Kidney (tissue), 14 donors: ENCODE measurements around the gene SULT1A1. TPM values are rescaled to one million over a fixed set of nuclear protein-coding genes. Genes with fewer than 3 reads are reported as not detected.

ENCODE experiments used
- DNase-seq, 5 donors: peaks; one replicate each; pipeline ENCODE4 v3.0.0-alpha.2; 2013 to 2020
- FAIRE-seq: peaks from 2 replicates; lab custom pipeline; 2012; peaks lifted over from hg19 to GRCh38; lab: Jason Lieb, UNC
- H3K27ac ChIP-seq, 2 donors: one replicate each; pipeline ENCODE4 v1.7.0; 2013; ENCODE audit warnings: low read depth in 2 of 2, low read length in 2 of 2, inconsistent platforms in 1 of 2
- H3K27me3 ChIP-seq: one replicate; pipeline ENCODE4 v1.7.1; 2013; ENCODE audit warnings: low read length, inconsistent platforms; ENCODE audit not compliant: control insufficient read depth, insufficient read depth
- H3K36me3 ChIP-seq, 3 donors: one replicate each; pipeline versions ENCODE4 v1.7.0 to v1.7.1; 2013; ENCODE audit warnings: low read length in 3 of 3, control low read depth in 1 of 3, inconsistent platforms in 1 of 3; ENCODE audit not compliant: insufficient read depth in 3 of 3, control insufficient read depth in 2 of 3
- H3K4me1 ChIP-seq, 3 donors: one replicate each; pipeline versions ENCODE4 v1.7.0 to v1.7.1; 2013; ENCODE audit warnings: low read length in 3 of 3, inconsistent platforms in 1 of 3, low read depth in 1 of 3; ENCODE audit not compliant: control insufficient read depth in 2 of 3, insufficient read depth in 2 of 3
- H3K4me3 ChIP-seq, 3 donors: one replicate each; pipeline versions ENCODE4 v1.7.0 to v1.8.1; 2013; ENCODE audit warnings: low read length in 3 of 3, control low read depth in 1 of 3, inconsistent platforms in 1 of 3
- H3K9ac ChIP-seq, 3 donors: one replicate each; pipeline versions ENCODE4 v1.7.0 to v1.7.1; 2013; ENCODE audit warnings: low read length in 3 of 3, control low read depth in 1 of 3, inconsistent platforms in 1 of 3
- H3K9me3 ChIP-seq, 3 donors: one replicate each; pipeline versions ENCODE4 v1.7.0 to v1.7.1; 2013; ENCODE audit warnings: low read length in 3 of 3, control low read depth in 1 of 3, inconsistent platforms in 1 of 3; ENCODE audit not compliant: control insufficient read depth in 2 of 3, insufficient read depth in 1 of 3
- intact Hi-C: fragments of 100-400 bp; cut with DNase I; formaldehyde crosslinking; loops from one replicate; pipeline ENCODE4 v1.11.1; 2022
- polyA plus RNA-seq: library from polyadenylated mRNA; stranded (reverse); fragments of 350-450 nt; fragmentation: Illumina TruSeq; extraction: RNeasy Lipid Tissue Mini Kit (QIAGEN cat#74804); gene quantifications from one replicate; pipeline ENCODE4 v1.2.3, GENCODE V29; 2014; ENCODE audit warnings: low read depth, low replicate concordance; ENCODE audit not compliant: insufficient read depth
- total RNA-seq: library from RNA; stranded (reverse); fragmentation: NEBNext Ultra II Directional; extraction: Animal tissue kit (Norgen Biotek cat#: 25700); gene quantifications from one replicate; pipeline ENCODE4 v1.2.1, GENCODE V29; 2021
- TF ChIP-seq, protein P1 (sequence below): IDR thresholded peaks from 3 replicates; pipeline ENCODE4 v1.5.1; 2012; ENCODE audit warnings: mild to moderate bottlenecking, moderate library complexity, borderline replicate concordance; ENCODE audit not compliant: insufficient read depth; ENCODE audit errors: extremely low read depth
- donor health status: control.
- donor health status: control.
- donor health status: control.
- donor health status: control.
- donor health status: control.
- donor health status: DM: yes; HTN: yes; CAD: no.
- donor health status: Normal renal cell carcinoma (clear cell type).

The SULT1A1 gene
- total and polyA plus RNA-seq, 2 donors from 2014 or later = 20.7 to 50.2 TPM

DNA sequence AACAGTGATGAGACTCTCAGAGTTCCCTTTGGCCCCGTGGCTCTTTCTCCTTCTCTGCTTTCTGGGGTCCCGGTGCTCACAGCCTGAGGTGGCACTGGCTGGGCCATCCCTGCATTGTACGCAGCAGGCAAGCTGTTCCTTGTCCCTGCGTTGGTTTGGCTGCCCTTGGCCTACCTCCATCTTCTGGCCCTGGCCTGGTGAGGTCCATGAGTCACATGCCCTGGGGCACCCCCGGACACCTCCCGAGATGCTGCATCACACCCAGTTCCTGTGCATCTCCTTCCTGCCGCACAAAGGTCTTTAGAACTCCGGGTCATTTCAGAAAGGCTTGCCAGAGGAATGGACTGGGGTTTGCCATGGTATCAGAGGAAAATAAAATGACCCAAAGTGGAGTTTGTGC lies 22.5 kb downstream of the SULT1A1 start:
- no peaks in the 10 kb centered on the region for H3K27me3 ChIP-seq
- DNase-seq (peak in 1 of 5 donors; percentile 66), FAIRE-seq (no peak)
- intact Hi-C loops = no loop called here
- H3K36me3 ChIP-seq = peaks cover 0 to 22% (median 17%) of the 10 kb centered on the region in 3 donors
- TF ChIP-seq, protein P1, sequence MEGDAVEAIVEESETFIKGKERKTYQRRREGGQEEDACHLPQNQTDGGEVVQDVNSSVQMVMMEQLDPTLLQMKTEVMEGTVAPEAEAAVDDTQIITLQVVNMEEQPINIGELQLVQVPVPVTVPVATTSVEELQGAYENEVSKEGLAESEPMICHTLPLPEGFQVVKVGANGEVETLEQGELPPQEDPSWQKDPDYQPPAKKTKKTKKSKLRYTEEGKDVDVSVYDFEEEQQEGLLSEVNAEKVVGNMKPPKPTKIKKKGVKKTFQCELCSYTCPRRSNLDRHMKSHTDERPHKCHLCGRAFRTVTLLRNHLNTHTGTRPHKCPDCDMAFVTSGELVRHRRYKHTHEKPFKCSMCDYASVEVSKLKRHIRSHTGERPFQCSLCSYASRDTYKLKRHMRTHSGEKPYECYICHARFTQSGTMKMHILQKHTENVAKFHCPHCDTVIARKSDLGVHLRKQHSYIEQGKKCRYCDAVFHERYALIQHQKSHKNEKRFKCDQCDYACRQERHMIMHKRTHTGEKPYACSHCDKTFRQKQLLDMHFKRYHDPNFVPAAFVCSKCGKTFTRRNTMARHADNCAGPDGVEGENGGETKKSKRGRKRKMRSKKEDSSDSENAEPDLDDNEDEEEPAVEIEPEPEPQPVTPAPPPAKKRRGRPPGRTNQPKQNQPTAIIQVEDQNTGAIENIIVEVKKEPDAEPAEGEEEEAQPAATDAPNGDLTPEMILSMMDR = no peak
- H3K27ac ChIP-seq = no peak overlapping the region
- no peak overlapping the region for H3K9ac ChIP-seq
- no peaks in the 10 kb centered on the region for H3K9me3 ChIP-seq
- no peak overlapping the region for H3K4me3 ChIP-seq
- H3K4me1 ChIP-seq = no peaks in the 10 kb centered on the region

DNA sequence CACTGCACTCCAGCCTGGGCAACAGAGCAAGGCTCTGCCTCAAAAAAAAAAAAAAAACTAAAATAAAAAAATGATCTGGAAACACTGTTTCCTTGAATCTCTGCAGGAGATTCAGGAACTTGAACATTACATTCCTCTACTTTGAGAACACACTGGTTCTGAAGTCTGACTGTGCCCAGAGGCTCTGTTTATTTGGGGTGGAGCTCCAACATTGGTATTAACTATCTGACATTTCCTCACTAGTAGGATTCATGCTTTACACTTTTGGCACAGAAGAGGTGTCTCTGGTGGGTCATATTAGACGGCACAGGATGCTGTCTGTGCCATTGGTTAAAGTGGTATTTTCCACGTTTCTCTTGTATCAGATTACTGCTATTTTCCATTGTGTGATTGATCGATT lies 23.4 kb downstream of the SULT1A1 start:
- intact Hi-C loops = no loop called here
- TF ChIP-seq, protein P1 = no peak
- H3K27ac ChIP-seq = no peak overlapping the region
- no peak overlapping the region for H3K9ac ChIP-seq
- no peak overlapping the region for H3K4me3 ChIP-seq
- DNase-seq (no peak), FAIRE-seq (no peak)
- no peaks in the 10 kb centered on the region for H3K27me3 ChIP-seq
- H3K4me1 ChIP-seq = no peaks in the 10 kb centered on the region
- H3K9me3 ChIP-seq = no peaks in the 10 kb centered on the region
- peaks cover 2 to 22% (median 19%) of the 10 kb centered on the region in 3 donors for H3K36me3 ChIP-seq

DNA sequence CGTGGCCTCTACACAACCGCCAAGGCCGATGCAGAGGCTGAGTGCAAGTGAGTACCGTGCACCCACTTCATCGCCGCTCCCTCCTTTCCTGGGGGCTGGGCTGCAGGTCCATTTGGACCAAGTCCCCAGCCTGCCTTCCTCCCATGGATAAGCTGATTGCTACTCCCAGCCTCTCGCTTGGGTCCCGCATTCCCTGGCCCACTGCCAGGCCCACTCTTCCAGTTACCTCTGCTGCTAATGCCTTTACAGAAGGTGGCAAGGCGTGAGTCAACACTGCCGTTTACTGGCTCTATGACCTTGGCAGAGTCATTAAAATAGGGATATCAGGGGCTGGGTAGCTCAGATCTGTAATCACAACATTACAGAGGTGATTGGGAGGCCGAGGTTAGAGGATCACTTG lies 24.2 kb downstream of the SULT1A1 start:
- Histone ChIP-seq H3K9me3 (no peaks in the 10 kb centered on the region), H3K4me1 (no peaks in the 10 kb centered on the region), H3K4me3 (no peak overlapping the region), H3K36me3 (peaks cover 2 to 21% (median 18%) of the 10 kb centered on the region in 3 donors), H3K27me3 (no peaks in the 10 kb centered on the region), H3K27ac (peak overlapping the region in 1 of 2 donors; percentile 43), H3K9ac (no peak overlapping the region)
- intact Hi-C loops = no loop called here
- FAIRE-seq = no peak
- peak in 1 of 5 donors; percentile 83 for DNase-seq
- TF ChIP-seq, protein P1 = no peak
